Midbrain (tissue), 1 donor: ENCODE results near the gene NES.
"Not testable (repeated sequence)": the region's sequence is repeated elsewhere in the genome, so short reads cannot be mapped to it uniquely, and the experiment has no call there.

Experiments
- DNase-seq: peaks from one replicate; lab custom pipeline; 2025; lab: John Stamatoyannopoulos, UW

Gene NES

GRCh38 chr1:156645056-156645455, 32.2 kb downstream of the NES start:
- no peak for DNase-seq

GRCh38 chr1:156644640-156645039, 32.6 kb downstream of the NES start:
- DNase-seq: no peak

- DNase-seq: no peak
Observed at GRCh38 chr1:156644146-156644545, 33.1 kb downstream of the NES start.

GRCh38 chr1:156643778-156644092, 33.5 kb downstream of the NES start:
- DNase-seq: peak; percentile 9

GRCh38 chr1:156643049-156643777, 34.0 kb downstream of the NES start:
- peak; percentile 14 for DNase-seq

DNA sequence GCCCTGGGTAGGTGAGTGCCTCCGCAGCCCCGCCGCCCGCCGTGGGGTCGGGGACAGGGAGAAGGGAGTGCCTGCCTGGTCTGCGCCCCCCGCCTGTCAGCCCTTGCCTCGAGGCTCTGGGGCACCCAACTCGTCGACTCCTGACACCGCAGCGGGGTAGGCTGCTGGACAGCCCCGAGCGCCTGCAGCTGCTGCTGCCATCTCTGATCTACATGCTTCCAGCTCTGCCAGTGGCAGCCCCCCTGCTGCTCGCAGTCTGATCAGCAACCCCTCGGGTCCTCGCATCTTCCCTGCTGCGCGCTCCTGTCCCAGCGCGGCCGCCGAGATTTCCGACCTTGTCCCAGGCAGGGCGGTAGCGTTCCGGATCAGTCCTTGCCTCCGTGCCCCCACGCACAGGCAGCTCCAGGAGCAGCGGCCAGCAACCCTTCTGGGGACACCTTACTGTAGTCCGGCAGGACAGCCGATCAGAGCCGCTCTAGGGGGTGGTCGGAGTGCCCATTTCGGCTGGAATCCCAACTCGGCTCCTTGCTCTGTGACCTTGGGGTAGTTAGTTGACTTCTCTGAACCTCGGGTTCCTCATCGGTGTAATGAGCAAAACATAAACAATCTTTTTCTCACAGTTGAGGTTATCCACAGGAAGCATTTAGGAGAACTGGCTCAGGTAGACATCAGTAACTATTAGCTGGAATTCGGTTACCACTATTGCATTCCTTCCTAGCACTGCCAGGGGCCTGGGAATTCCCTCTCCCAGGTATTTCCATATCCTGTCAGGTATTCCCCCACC, 34.8 kb downstream of the NES start:
- DNase-seq: peak; percentile 39

DNA sequence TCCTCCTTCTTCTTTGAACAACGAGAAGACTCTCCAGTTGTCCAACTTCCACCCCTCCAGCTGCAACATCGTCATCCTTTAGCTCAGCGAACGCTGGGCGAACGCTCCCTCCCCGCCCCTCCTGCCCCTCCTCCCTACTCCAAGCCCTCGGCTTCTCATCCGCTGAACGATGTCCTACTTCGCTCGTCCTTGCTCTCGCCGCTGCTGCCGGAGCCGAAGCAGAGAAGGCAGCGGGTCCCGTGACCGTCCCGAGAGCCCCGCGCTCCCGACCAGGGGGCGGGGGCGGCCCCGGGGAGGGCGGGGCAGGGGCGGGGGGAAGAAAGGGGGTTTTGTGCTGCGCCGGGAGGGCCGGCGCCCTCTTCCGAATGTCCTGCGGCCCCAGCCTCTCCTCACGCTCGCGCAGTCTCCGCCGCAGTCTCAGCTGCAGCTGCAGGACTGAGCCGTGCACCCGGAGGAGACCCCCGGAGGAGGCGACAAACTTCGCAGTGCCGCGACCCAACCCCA, 35.4 kb downstream of the NES start, which contains the start of gene BCAN:
TSS of gene BCAN (plus strand) at position 357 of the 504 bp plus-strand sequence. CDS start 3,938 bp downstream, outside the sequence.
- DNase-seq: peak; percentile 81

DNA sequence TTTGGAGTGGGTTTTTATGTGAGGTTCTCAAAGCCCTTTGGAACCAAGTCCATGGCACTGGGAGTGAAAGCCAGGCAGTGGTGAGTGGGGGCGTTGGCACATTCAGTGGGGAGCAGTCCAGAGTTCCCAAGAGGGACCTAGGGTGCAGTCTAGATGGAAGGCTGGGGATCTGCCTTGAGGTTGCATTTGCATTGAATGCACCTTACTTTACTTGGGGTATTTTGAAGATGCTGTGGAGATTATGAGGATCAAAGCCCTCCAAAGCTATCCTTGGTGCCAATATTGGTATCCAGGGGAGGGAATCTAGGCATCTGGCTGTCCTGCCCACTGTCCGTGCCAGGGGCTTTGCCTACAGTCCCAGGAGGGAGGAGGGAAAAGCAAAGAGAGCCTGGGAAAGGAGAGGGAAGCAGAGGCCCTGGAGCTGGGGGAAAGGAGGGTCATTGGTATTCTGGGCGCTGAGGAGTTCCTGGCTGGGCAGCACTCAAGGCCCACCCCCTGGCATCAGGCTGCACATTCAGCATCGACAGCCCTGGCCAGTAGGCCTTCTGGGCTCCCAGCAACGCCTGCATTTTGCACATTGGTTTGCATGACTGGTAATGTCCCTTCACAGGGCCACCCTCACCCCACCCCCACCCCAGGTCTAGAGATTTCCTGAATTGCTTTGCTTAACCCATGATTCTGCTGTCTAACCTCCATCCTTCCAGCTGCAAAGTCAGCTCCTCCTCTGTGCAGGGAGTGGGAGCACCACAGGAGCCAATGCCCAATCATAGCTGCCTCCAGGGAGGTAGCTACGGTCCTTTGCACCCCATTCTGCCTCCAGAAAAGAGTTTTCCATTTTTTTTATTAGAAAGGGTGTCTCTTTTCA, 36.1 kb downstream of the NES start:
- peak; percentile 52 for DNase-seq

DNA sequence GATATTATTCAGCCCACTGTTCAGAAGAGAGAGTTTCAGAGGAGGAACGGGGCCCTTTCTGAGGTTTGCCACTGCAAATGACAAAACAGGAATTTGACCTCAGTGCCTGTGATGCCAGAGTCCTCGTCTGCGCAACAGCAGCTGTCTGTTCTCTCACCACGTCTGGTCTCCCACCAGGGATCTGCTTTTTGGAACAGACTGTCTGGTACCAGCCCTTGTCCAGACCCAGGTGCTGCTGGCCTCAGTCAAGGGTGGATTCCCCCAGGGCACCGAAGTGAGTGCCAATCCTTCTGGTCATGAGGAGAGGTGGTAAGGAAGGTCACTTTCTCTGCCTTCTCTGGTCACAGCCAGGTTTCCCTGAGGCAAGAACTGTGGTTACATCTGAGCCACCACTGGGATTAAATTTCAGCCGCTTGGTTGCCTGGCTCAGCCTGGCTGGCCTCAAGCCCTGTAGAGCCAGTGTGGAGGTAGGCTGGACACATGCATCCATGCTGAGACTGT, 37.6 kb downstream of the NES start:
- DNase-seq: no peak

DNA sequence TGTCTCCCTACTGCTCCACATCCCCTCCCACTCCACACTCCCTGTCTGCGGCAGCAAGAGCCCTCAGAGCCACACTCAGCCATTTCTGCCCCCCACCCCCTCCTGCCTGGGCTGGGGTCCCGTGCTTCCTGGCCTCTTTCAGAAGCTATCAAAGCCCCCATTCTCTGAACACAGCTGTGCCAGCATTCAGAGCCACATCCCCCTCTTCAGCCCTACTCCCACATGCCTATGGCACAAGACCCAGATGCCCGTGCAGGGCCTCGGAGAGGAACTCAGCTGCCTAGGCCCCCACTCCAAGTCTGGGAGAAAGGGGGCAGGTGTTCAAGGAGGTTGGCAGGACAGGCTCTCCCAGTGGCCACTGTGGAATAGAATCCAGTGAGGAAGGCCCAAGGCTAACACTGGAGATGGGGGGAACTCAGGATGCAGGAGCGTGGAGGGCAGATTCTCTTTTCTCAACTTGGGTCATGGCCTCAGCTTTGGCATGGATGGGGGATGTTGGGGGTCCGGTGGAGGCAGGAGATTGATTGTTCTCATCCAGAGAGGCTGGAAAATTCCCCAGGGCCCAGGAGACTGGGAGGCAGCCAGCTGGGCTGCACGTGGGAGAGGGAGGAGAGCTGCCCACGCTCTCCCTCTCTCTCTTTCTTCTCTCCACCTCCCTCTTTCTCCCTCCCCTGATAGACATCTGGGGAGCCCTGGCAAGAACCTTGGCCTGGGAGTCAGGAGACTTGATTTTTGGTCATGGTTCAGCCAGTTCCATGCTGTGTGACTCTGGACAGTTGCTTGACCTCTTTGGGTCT, 38.8 kb downstream of the NES start:
- no peak for DNase-seq

GRCh38 chr1:156632355-156632754, 44.9 kb downstream of the NES start:
- no peak for DNase-seq

- DNase-seq: not testable (repeated sequence)
Observed at GRCh38 chr1:156631152-156631551, 46.1 kb downstream of the NES start.

DNA sequence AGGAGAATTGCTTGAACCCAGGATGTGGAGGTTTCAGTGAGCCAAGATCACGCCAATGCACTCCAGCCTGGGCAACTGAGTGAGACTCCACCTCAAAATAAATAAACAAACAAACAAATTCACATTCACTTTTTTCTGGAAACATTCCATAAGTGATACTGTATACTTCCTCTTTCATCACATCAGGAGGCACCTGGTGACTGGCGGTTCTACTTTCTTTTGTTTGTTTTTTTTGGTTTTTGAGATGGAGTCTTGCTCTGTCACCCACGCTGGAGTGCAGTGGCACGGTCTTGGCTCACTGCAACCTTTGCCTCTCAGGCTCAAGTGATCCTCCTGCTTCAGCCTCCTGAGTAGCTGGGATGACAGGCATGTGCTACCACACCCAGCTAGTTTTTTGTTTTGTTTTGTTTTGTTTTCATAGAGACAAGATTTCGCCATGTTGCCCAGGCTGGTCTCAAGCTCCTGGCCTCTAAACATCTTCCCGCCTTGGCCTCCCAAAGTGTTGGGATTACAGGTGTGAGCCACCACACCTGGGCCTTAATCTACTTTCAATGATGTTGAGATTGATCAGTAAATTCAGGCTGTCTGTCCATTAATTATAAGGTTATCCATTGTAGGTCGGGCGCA, 47.3 kb downstream of the NES start:
- no peak for DNase-seq

- peak; percentile 33 for DNase-seq
Observed at GRCh38 chr1:156627313-156627880, 49.8 kb downstream of the NES start.

GRCh38 chr1:156626079-156626438, 51.1 kb downstream of the NES start:
- no peak for DNase-seq

DNA sequence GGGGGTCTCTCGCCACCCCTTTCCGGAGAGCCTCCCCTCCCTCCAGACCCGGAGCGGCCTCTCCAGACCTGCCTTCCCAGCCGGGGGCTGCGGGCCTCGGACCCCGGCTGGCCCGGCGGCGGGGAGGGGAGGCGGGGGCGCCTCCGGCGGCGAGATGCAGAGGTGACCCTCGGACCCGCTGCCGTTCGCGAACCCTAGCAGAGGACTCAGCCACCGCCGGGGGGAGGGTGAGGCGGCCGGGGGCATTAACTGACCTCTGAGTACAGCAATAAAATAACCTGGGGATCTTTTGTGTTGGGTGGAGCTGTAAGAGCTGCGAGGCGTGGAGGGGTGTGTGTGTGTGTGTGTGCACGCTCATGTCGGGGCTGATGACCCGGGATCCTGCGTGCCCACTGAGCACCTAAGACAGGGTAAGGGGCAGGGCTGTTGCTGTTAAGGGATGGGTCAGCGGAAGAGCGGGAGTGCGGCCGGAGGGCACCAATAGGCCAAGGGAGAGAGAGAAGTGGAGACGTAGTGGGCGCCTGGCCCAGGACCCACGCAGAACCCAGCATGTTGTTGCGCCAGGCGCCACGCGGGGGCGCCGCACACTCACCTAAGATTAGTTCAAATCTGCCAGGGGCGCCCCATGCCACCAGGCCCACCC, 51.6 kb downstream of the NES start:
- peak; percentile 68 for DNase-seq

GRCh38 chr1:156624814-156625435, 52.3 kb downstream of the NES start:
- no peak for DNase-seq

DNA sequence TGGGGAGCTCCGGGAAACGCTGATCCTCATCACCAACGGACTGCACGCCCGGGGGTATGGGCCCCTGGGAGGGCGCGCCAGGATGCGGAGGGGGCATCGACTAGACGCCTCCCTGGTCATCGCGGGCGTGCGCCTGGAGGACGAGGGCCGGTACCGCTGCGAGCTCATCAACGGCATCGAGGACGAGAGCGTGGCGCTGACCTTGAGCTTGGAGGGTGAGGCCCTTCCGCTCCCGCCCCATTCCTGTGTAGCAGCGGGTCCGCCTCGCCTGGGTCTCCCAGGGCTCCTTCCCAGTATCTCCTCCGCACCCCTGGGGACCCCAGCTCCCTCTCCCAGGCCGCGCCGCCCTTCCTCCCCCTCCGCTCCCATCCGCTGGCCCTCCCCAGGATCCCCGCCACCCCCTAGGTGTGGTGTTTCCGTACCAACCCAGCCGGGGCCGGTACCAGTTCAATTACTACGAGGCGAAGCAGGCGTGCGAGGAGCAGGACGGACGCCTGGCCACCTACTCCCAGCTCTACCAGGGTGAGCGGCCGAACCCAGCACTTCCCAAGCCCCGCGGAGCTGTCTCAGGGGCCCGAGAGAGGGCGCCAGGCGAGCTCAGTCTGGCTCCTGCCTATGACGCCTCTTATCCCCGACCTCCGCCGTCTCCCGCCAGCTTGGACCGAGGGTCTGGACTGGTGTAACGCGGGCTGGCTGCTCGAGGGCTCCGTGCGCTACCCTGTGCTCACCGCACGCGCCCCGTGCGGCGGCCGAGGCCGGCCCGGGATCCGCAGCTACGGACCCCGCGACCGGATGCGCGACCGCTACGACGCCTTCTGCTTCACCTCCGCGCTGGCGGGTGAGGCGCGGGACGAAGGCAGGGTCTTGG, 53.0 kb downstream of the NES start:
- DNase-seq: peak; percentile 34
